ENCODE data around the gene MARCHF9.

- TF ChIP-seq, protein P1, sequence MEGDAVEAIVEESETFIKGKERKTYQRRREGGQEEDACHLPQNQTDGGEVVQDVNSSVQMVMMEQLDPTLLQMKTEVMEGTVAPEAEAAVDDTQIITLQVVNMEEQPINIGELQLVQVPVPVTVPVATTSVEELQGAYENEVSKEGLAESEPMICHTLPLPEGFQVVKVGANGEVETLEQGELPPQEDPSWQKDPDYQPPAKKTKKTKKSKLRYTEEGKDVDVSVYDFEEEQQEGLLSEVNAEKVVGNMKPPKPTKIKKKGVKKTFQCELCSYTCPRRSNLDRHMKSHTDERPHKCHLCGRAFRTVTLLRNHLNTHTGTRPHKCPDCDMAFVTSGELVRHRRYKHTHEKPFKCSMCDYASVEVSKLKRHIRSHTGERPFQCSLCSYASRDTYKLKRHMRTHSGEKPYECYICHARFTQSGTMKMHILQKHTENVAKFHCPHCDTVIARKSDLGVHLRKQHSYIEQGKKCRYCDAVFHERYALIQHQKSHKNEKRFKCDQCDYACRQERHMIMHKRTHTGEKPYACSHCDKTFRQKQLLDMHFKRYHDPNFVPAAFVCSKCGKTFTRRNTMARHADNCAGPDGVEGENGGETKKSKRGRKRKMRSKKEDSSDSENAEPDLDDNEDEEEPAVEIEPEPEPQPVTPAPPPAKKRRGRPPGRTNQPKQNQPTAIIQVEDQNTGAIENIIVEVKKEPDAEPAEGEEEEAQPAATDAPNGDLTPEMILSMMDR (IDR thresholded peaks at IDR 0.05), result no peak
- TF ChIP-seq ZFX (IDR thresholded peaks at IDR 0.05; ENCODE audit: borderline replicate concordance), result no peak
These were observed 14.1 kb upstream of the MARCHF9 start for GRCh38 chr12:57740656-57741412.
